Parathyroid adenoma (tissue), 2 donors: ENCODE measurements around the gene PDE4D.

ENCODE experiments used
- H2AFZ ChIP-seq: fragments of 300-600 bp; sonication (generic); one replicate; pipeline ENCODE4 v1.7.0; 2017; ENCODE audit warnings: antibody characterized with exemption, mild to moderate bottlenecking
- H3K27ac ChIP-seq: fragments of 300-600 bp; sonication (generic); one replicate; pipeline ENCODE4 v1.7.0; 2017
- H3K27me3 ChIP-seq: fragments of 300-600 bp; sonication (generic); one replicate; pipeline ENCODE4 v1.7.0; 2017; ENCODE audit warnings: low read length; ENCODE audit not compliant: control insufficient read depth, insufficient read depth
- H3K36me3 ChIP-seq: fragments of 300-600 bp; sonication (generic); one replicate; pipeline ENCODE4 v1.7.0; 2017; ENCODE audit warnings: low read length; ENCODE audit not compliant: control insufficient read depth, insufficient read depth
- H3K4me1 ChIP-seq: fragments of 300-600 bp; sonication (generic); one replicate; pipeline ENCODE4 v1.7.0; 2017; ENCODE audit warnings: control low read depth
- H3K4me2 ChIP-seq: fragments of 300-600 bp; sonication (generic); one replicate; pipeline ENCODE4 v1.7.0; 2017; ENCODE audit warnings: low read length
- H3K4me3 ChIP-seq: fragments of 300-600 bp; sonication (generic); one replicate; pipeline ENCODE4 v1.7.0; 2017; ENCODE audit warnings: low read depth, low read length
- H3K79me2 ChIP-seq: fragments of 300-600 bp; sonication (generic); one replicate; pipeline ENCODE4 v1.7.0; 2017; ENCODE audit warnings: control low read depth
- H3K9ac ChIP-seq: fragments of 300-600 bp; sonication (generic); one replicate; pipeline ENCODE4 v1.7.0; 2017; ENCODE audit warnings: mild to moderate bottlenecking
- H3K9me3 ChIP-seq: fragments of 300-600 bp; sonication (generic); one replicate; pipeline ENCODE4 v1.7.0; 2017; ENCODE audit warnings: low read length; ENCODE audit not compliant: control insufficient read depth
- CTCF ChIP-seq: fragments of 300-600 bp; sonication (generic); IDR thresholded peaks from one replicate; pipeline ENCODE4 v1.7.0; 2017; ENCODE audit warnings: antibody characterized with exemption, mild to moderate bottlenecking
- donor health status: primary hyperparathyroidism.

PDE4D gene

GRCh38 chr5:59299006-59299405 lies 594.5 kb downstream of the PDE4D start:
- no peaks in the 10 kb centered on the region for H3K27me3 ChIP-seq
- TF ChIP-seq CTCF, result no peak
- H3K79me2 ChIP-seq, result no peaks in the 10 kb centered on the region
- H3K9ac ChIP-seq, result no peak overlapping the region
- H3K4me3 ChIP-seq, result no peak overlapping the region
- no peak overlapping the region for H3K4me2 ChIP-seq
- H3K36me3 ChIP-seq, result no peaks in the 10 kb centered on the region
- peaks cover 8% of the 10 kb centered on the region for H3K4me1 ChIP-seq
- H2AFZ ChIP-seq, result peak overlapping the region; percentile 8
- H3K9me3 ChIP-seq, result no peaks in the 10 kb centered on the region
- H3K27ac ChIP-seq, result no peak overlapping the region

GRCh38 chr5:59296317-59297264 lies 596.9 kb downstream of the PDE4D start:
- Histone ChIP-seq H3K79me2 (no peaks in the 10 kb centered on the region), H3K36me3 (no peaks in the 10 kb centered on the region), H3K4me2 (peak overlapping the region; percentile 65), H3K4me3 (peak overlapping the region; percentile 39), H3K9me3 (no peaks in the 10 kb centered on the region), H3K27ac (no peak overlapping the region), H3K9ac (no peak overlapping the region), H3K4me1 (peaks cover 8% of the 10 kb centered on the region), H2AFZ (peak overlapping the region; percentile 51), H3K27me3 (no peaks in the 10 kb centered on the region)
- TF ChIP-seq CTCF, result no peak

- no peak overlapping the region for H3K9ac ChIP-seq
- no peaks in the 10 kb centered on the region for H3K36me3 ChIP-seq
- H3K4me3 ChIP-seq, result no peak overlapping the region
- TF ChIP-seq CTCF, result no peak
- H3K27me3 ChIP-seq, result no peaks in the 10 kb centered on the region
- H3K4me2 ChIP-seq, result no peak overlapping the region
- peaks cover 8% of the 10 kb centered on the region for H3K4me1 ChIP-seq
- no peaks in the 10 kb centered on the region for H3K79me2 ChIP-seq
- H2AFZ ChIP-seq, result no peak overlapping the region
- no peaks in the 10 kb centered on the region for H3K9me3 ChIP-seq
- H3K27ac ChIP-seq, result no peak overlapping the region
Measured at GRCh38 chr5:59293700-59294099, 599.8 kb downstream of the PDE4D start.

- Histone ChIP-seq H3K27me3 (no peaks in the 10 kb centered on the region), H2AFZ (no peak overlapping the region), H3K36me3 (no peaks in the 10 kb centered on the region), H3K4me1 (no peaks in the 10 kb centered on the region), H3K79me2 (no peaks in the 10 kb centered on the region), H3K9ac (no peak overlapping the region), H3K9me3 (no peaks in the 10 kb centered on the region), H3K27ac (no peak overlapping the region), H3K4me3 (no peak overlapping the region), H3K4me2 (no peak overlapping the region)
- no peak for TF ChIP-seq CTCF
Measured at GRCh38 chr5:59291941-59292340, 601.6 kb downstream of the PDE4D start.

GRCh38 chr5:59287884-59288283 lies 605.6 kb downstream of the PDE4D start:
- H3K36me3 ChIP-seq, result no peaks in the 10 kb centered on the region
- no peak overlapping the region for H3K27ac ChIP-seq
- TF ChIP-seq CTCF, result no peak
- no peaks in the 10 kb centered on the region for H3K9me3 ChIP-seq
- no peaks in the 10 kb centered on the region for H3K79me2 ChIP-seq
- no peak overlapping the region for H3K4me2 ChIP-seq
- no peak overlapping the region for H3K4me3 ChIP-seq
- H3K4me1 ChIP-seq, result no peaks in the 10 kb centered on the region
- H3K9ac ChIP-seq, result no peak overlapping the region
- H2AFZ ChIP-seq, result no peak overlapping the region
- no peaks in the 10 kb centered on the region for H3K27me3 ChIP-seq
